ENCODE results near the gene NFKBIZ. TPM values are rescaled to one million over a fixed set of nuclear protein-coding genes. Genes with fewer than 3 reads are reported as not detected.

Gene NFKBIZ
- total RNA-seq, 1 donor from 2014 or later: 20.5 TPM

DNA sequence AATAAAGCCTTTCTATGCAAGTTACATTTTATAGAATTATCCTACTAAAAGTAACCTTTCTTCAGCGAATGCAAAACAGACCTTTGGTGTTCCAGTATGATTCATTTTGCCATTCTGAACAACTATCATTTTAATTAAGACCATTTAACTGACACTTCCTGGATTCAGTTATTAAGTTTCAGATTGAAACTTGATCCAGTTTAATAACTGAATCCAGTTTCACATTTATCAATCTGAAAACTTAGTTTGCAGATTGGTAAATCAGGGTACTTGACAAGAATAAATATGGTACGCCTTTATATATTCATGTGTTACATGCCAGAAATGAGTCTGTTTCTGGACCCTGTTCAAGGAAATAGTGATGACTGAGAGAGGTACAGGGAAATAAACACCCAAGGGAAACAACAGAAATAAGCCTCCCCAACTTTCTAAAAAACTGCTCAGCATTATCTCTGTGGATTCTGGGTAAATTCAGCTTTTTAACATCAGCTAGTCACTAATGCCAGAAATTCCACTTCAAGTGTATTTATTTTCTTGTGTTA lies 23.3 kb upstream of the NFKBIZ start:
- no peaks in the 10 kb centered on the region for H3K9me3 Mint-ChIP-seq (ENCODE audit: unreplicated experiment)
- no peak overlapping the region for H3K27ac Mint-ChIP-seq (ENCODE audit: unreplicated experiment)
- TF ChIP-seq, protein P1, sequence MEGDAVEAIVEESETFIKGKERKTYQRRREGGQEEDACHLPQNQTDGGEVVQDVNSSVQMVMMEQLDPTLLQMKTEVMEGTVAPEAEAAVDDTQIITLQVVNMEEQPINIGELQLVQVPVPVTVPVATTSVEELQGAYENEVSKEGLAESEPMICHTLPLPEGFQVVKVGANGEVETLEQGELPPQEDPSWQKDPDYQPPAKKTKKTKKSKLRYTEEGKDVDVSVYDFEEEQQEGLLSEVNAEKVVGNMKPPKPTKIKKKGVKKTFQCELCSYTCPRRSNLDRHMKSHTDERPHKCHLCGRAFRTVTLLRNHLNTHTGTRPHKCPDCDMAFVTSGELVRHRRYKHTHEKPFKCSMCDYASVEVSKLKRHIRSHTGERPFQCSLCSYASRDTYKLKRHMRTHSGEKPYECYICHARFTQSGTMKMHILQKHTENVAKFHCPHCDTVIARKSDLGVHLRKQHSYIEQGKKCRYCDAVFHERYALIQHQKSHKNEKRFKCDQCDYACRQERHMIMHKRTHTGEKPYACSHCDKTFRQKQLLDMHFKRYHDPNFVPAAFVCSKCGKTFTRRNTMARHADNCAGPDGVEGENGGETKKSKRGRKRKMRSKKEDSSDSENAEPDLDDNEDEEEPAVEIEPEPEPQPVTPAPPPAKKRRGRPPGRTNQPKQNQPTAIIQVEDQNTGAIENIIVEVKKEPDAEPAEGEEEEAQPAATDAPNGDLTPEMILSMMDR (IDR thresholded peaks at IDR 0.05; ENCODE audit: unreplicated experiment): no peak
- no peak overlapping the region for H3K4me3 Mint-ChIP-seq (ENCODE audit: unreplicated experiment)
- peaks cover 6% of the 10 kb centered on the region for H3K36me3 Mint-ChIP-seq (ENCODE audit: low read depth, unreplicated experiment)
- H3K4me1 Mint-ChIP-seq (ENCODE audit: unreplicated experiment): no peaks in the 10 kb centered on the region
- peaks cover 3% of the 10 kb centered on the region for H3K27me3 Mint-ChIP-seq (ENCODE audit: unreplicated experiment)
- DNase-seq (ENCODE audit: low spot score): no peak

DNA sequence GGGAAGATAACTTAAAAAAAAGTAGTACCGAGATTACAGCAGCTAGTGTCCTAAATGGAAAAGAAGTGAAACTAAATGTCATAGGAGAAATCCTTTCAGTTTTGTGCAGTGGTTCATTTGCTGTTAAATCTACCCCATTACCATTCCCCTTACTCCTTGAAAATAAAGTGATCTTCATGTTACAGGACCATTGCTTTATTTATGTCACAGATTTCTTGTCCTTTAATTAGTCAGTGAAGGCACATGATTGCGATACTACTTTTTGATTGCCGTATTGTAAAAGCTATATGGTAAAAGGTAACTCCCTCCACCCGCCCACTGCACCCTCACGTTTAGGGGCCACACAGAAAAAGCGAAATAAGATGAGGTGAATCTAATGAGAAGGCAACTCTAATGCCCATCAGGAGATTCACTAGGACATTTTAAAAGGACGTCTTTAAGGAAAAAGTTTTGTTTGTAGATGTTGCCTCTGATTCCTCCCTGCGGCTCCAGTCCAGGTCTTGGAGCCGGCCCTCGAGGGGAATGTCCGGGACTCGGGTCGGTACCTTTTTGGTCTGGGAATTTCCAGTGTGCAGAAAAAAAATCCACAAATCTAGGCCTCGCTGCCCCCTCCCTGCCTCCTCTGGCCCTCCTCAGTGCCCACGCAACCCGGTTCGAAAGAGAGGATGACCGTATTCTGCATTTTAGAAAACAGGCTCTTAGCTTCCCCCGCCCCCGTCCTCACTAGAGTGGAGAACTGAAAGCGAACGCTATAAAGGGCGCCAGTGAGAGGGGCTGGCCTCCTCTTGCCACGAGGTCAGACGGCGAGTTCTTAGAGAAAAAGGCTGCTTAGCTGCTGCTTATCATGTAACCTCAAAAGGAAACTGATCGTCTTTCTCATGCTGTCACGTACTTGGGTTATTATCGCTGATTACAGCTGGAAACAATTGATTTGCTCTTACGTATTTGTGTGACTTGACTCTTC lies 21.8 kb upstream of the NFKBIZ start:
- TF ChIP-seq, protein P1 (IDR thresholded peaks at IDR 0.05; ENCODE audit: unreplicated experiment): no peak
- peak overlapping the region; percentile 91 for H3K4me3 Mint-ChIP-seq (ENCODE audit: unreplicated experiment)
- H3K9me3 Mint-ChIP-seq (ENCODE audit: unreplicated experiment): no peaks in the 10 kb centered on the region
- peak; percentile 51 for DNase-seq (ENCODE audit: low spot score)
- H3K27ac Mint-ChIP-seq (ENCODE audit: unreplicated experiment): peak overlapping the region; percentile 87
- peaks cover 4% of the 10 kb centered on the region for H3K36me3 Mint-ChIP-seq (ENCODE audit: low read depth, unreplicated experiment)
- peaks cover 3% of the 10 kb centered on the region for H3K27me3 Mint-ChIP-seq (ENCODE audit: unreplicated experiment)
- no peaks in the 10 kb centered on the region for H3K4me1 Mint-ChIP-seq (ENCODE audit: unreplicated experiment)

DNA sequence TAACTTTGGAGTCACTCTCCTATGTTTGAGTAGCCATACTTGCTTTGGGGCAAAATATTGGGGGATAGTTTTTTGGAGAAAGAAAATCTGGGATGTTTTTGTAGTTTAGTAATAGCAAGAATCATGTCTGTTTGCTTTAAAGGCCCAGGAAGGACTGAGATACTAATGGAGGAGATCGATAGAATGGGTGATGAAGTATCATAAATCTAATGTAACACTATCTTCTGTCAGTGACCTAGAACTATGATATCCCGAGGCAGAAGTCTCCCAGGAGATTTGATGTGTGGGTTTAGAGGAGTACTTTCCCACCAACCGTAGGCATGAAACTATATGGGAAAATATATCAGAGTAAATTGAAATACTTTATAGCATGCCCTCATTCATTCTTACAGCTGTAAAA lies 21.0 kb upstream of the NFKBIZ start:
- H3K36me3 Mint-ChIP-seq (ENCODE audit: low read depth, unreplicated experiment): peaks cover 4% of the 10 kb centered on the region
- DNase-seq (ENCODE audit: low spot score): no peak
- no peak overlapping the region for H3K4me3 Mint-ChIP-seq (ENCODE audit: unreplicated experiment)
- peaks cover 3% of the 10 kb centered on the region for H3K27me3 Mint-ChIP-seq (ENCODE audit: unreplicated experiment)
- TF ChIP-seq, protein P1 (IDR thresholded peaks at IDR 0.05; ENCODE audit: unreplicated experiment): no peak
- H3K4me1 Mint-ChIP-seq (ENCODE audit: unreplicated experiment): no peaks in the 10 kb centered on the region
- no peak overlapping the region for H3K27ac Mint-ChIP-seq (ENCODE audit: unreplicated experiment)
- no peaks in the 10 kb centered on the region for H3K9me3 Mint-ChIP-seq (ENCODE audit: unreplicated experiment)

DNA sequence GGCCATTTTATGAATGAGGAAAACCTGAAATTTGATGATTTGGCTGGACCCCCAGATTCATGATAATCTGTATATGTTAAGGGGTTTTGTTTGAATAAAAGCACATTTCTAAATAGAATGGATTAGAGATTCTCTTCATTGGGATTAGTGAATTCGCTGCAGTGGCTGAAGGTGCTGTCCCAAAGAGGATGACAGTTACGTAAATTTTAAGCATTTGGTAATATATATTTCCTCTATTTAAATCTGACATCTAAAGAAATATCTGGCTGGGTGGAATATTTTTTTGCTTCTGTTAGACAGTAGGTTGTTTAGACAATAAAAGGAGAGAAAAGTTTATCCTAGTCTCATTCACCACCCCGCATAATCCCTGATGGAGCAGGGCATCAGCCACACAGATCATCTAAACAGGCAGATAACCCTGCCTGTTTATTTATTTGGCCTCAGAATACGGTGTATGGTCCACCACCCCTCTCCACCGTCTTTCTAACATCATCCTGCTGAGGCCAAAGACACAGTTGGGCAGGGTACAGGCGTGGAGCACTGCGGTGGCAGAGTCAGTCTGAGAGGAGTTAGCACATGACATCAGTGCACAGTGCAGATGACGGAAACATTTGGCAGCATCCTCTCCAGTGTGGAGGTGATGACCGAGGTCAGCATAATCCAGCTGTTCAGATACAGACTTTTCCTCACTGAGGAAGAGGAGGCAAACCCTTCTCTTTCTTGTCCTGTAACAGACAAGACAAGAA lies 20.4 kb upstream of the NFKBIZ start:
- peaks cover under 1% of the 10 kb centered on the region for H3K4me1 Mint-ChIP-seq (ENCODE audit: unreplicated experiment)
- peaks cover 3% of the 10 kb centered on the region for H3K27me3 Mint-ChIP-seq (ENCODE audit: unreplicated experiment)
- H3K4me3 Mint-ChIP-seq (ENCODE audit: unreplicated experiment): no peak overlapping the region

More for the DNA sequence above, 20.4 kb upstream of the NFKBIZ start:
- Mint-ChIP-seq H3K27ac (ENCODE audit: unreplicated experiment) (no peak overlapping the region), H3K36me3 (ENCODE audit: low read depth, unreplicated experiment) (peaks cover 4% of the 10 kb centered on the region), H3K9me3 (ENCODE audit: unreplicated experiment) (no peaks in the 10 kb centered on the region)
- DNase-seq (ENCODE audit: low spot score): no peak
- TF ChIP-seq, protein P1 (IDR thresholded peaks at IDR 0.05; ENCODE audit: unreplicated experiment): no peak
